ENCODE measurements around the gene HIPK1.

DNA sequence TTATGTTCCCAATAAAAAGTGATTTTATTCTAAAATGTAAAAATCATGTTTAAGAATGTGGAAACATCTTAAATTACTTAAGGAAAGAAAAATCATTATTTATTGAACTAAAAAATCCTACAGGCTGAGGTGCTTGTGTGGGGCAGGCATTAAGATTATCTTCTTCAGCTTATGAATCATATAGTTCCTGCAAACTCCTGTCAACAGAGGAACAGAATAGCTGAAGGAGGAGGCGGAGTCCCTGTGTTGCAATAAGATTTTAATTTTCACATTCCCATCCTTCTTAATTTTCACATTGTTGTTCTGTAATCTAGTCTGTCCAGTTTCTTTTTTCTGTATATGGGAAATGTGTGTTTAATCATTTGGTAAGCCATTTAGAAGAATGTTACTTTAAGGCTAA is 29.6 kb downstream of the HIPK1 start:
- TF ChIP-seq, protein P1, sequence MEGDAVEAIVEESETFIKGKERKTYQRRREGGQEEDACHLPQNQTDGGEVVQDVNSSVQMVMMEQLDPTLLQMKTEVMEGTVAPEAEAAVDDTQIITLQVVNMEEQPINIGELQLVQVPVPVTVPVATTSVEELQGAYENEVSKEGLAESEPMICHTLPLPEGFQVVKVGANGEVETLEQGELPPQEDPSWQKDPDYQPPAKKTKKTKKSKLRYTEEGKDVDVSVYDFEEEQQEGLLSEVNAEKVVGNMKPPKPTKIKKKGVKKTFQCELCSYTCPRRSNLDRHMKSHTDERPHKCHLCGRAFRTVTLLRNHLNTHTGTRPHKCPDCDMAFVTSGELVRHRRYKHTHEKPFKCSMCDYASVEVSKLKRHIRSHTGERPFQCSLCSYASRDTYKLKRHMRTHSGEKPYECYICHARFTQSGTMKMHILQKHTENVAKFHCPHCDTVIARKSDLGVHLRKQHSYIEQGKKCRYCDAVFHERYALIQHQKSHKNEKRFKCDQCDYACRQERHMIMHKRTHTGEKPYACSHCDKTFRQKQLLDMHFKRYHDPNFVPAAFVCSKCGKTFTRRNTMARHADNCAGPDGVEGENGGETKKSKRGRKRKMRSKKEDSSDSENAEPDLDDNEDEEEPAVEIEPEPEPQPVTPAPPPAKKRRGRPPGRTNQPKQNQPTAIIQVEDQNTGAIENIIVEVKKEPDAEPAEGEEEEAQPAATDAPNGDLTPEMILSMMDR (conservative IDR thresholded peaks at IDR 0.05; ENCODE audit: low read length): no peak
- TF ChIP-seq EZH2phosphoT487 (IDR thresholded peaks at IDR 0.05; ENCODE audit: borderline replicate concordance, low read depth, low read length): no peak

Measured in OCI-LY7 (cell line).